ENCODE data around the gene KDM4B. TPM values are rescaled to one million over a fixed set of nuclear protein-coding genes. Genes with fewer than 3 reads are reported as not detected.

KDM4B gene
- polyA plus RNA-seq, 3 donors = 6.4 to 22.7 (median 12.7) TPM

GRCh38 chr19:5013761-5014160 lies 44.8 kb downstream of the KDM4B start:
- Histone ChIP-seq H3K4me2 (replicated peaks; ENCODE audit: extremely low read depth, low read length, poor library complexity, severe bottlenecking) (no peak overlapping the region), H2AFZ (ENCODE audit: insufficient read depth, low read depth, low read length, poor library complexity, severe bottlenecking) (no peak overlapping the region), H3K9ac (ENCODE audit: insufficient read depth, low read length, poor library complexity, severe bottlenecking) (no peak overlapping the region), H3K27me3 (ENCODE audit: control insufficient read depth in 2 of 2, insufficient read depth in 2 of 2, low read length in 2 of 2) (no peaks in the 10 kb centered on the region), H3K36me3 (replicated peaks in 1 of 2; ENCODE audit: control insufficient read depth in 1 of 2, insufficient read depth in 2 of 2, low read length in 2 of 2) (peaks cover 23 to 55% of the 10 kb centered on the region in 2 donors), H3K4me3 (replicated peaks in 1 of 3; ENCODE audit: low read depth in 2 of 3, low read length in 3 of 3) (no peak overlapping the region), H3K27ac (ENCODE audit: low read depth in 1 of 2, low read length in 2 of 2) (no peak overlapping the region), H3K79me2 (ENCODE audit: insufficient read depth, low read length) (peaks cover 46% of the 10 kb centered on the region), H3K9me3 (replicated peaks in 1 of 2; ENCODE audit: control insufficient read depth in 1 of 2, insufficient read depth in 1 of 2, low read length in 2 of 2) (no peaks in the 10 kb centered on the region), H4K20me1 (ENCODE audit: insufficient read depth, low read length) (peaks cover 99% of the 10 kb centered on the region), H3K4me1 (ENCODE audit: control insufficient read depth in 1 of 2, insufficient read depth in 2 of 2, low read length in 2 of 2) (no peaks in the 10 kb centered on the region)
- Mint-ChIP-seq H3K9me3 (no peaks in the 10 kb centered on the region), H3K4me1 (peaks cover 3% of the 10 kb centered on the region), H3K4me3 (no peak overlapping the region), H3K27me3 (ENCODE audit: low read depth in 3 of 3) (peaks cover 0 to 2% (median 2%) of the 10 kb centered on the region in 3 donors), H3K36me3 (peaks cover 30 to 46% of the 10 kb centered on the region in 2 donors), H3K27ac (no peak overlapping the region)
- intact Hi-C loops (cut with micrococcal nuclease) = no loop called here
- no peak for DNase-seq
- WGBS (ENCODE audit: insufficient coverage) = 94% methylated on average over 14 of the region's 14 CpGs
- no peak for TF ChIP-seq CTCF (IDR thresholded peaks at IDR 0.05)

- peaks cover 25 to 41% of the 10 kb centered on the region in 2 donors for H3K36me3 Mint-ChIP-seq
- Histone ChIP-seq H3K27ac (ENCODE audit: low read depth in 1 of 2, low read length in 2 of 2) (no peak overlapping the region), H3K79me2 (ENCODE audit: insufficient read depth, low read length) (peaks cover 48% of the 10 kb centered on the region), H3K27me3 (ENCODE audit: control insufficient read depth in 2 of 2, insufficient read depth in 2 of 2, low read length in 2 of 2) (no peaks in the 10 kb centered on the region), H3K4me3 (replicated peaks in 1 of 3; ENCODE audit: low read depth in 2 of 3, low read length in 3 of 3) (no peak overlapping the region), H3K4me1 (ENCODE audit: control insufficient read depth in 1 of 2, insufficient read depth in 2 of 2, low read length in 2 of 2) (no peaks in the 10 kb centered on the region), H3K4me2 (replicated peaks; ENCODE audit: extremely low read depth, low read length, poor library complexity, severe bottlenecking) (no peak overlapping the region), H3K9me3 (replicated peaks in 1 of 2; ENCODE audit: control insufficient read depth in 1 of 2, insufficient read depth in 1 of 2, low read length in 2 of 2) (no peaks in the 10 kb centered on the region), H3K9ac (ENCODE audit: insufficient read depth, low read length, poor library complexity, severe bottlenecking) (no peak overlapping the region), H2AFZ (ENCODE audit: insufficient read depth, low read depth, low read length, poor library complexity, severe bottlenecking) (no peak overlapping the region), H4K20me1 (ENCODE audit: insufficient read depth, low read length) (peaks cover 99% of the 10 kb centered on the region), H3K36me3 (replicated peaks in 1 of 2; ENCODE audit: control insufficient read depth in 1 of 2, insufficient read depth in 2 of 2, low read length in 2 of 2) (peaks cover 23 to 61% of the 10 kb centered on the region in 2 donors)
- no peaks in the 10 kb centered on the region for H3K9me3 Mint-ChIP-seq
- H3K27ac Mint-ChIP-seq = no peak overlapping the region
- H3K27me3 Mint-ChIP-seq (ENCODE audit: low read depth in 3 of 3) = peaks cover 0 to 2% (median 2%) of the 10 kb centered on the region in 3 donors
- intact Hi-C loops (cut with micrococcal nuclease) = no loop called here
- TF ChIP-seq CTCF (IDR thresholded peaks at IDR 0.05) = no peak
- peaks cover 1% of the 10 kb centered on the region for H3K4me1 Mint-ChIP-seq
- DNase-seq = no peak
- 96% methylated on average over 7 of the region's 13 CpGs for WGBS (ENCODE audit: insufficient coverage)
- H3K4me3 Mint-ChIP-seq = no peak overlapping the region
Measured at GRCh38 chr19:5014941-5015340, 46.0 kb downstream of the KDM4B start.

All from CD14-positive monocyte (primary cell).